ENCODE measurements around the gene MDH1B. TPM values are rescaled to one million over a fixed set of nuclear protein-coding genes. Genes with fewer than 3 reads are reported as not detected.

MDH1B gene
- total and polyA plus RNA-seq, 2 donors (not counting 1 experiment from before 2014, with no cell fraction given): 0.34 TPM; not detected in 1

- Histone ChIP-seq H3K36me3 (replicated peaks in 1 of 2; ENCODE audit: control extremely low read depth in 1 of 2, control insufficient read depth in 1 of 2, extremely low read depth in 1 of 2, insufficient read depth in 2 of 2, low read length in 1 of 2) (no peaks in the 10 kb centered on the region), H3K4me3 (ENCODE audit: control extremely low read depth in 1 of 5, extremely low read depth in 1 of 5, insufficient read depth in 1 of 5, low read depth in 2 of 5, low read length in 4 of 5) (no peak overlapping the region), H3K27ac (ENCODE audit: low read length in 2 of 2) (no peak overlapping the region), H3K79me2 (ENCODE audit: control insufficient read depth, insufficient read depth, low read length) (no peaks in the 10 kb centered on the region), H2AFZ (ENCODE audit: insufficient read depth, low read depth, low read length, poor library complexity, severe bottlenecking) (no peak overlapping the region), H3K27me3 (replicated peaks in 1 of 4; ENCODE audit: control extremely low read depth in 1 of 4, control insufficient read depth in 3 of 4, insufficient read depth in 4 of 4, low read length in 3 of 4) (peaks cover 0 to 8% (median 2%) of the 10 kb centered on the region in 4 experiments), H3K9ac (ENCODE audit: low read length) (no peak overlapping the region), H3K4me1 (ENCODE audit: control insufficient read depth in 2 of 2, insufficient read depth in 2 of 2, low read length in 2 of 2) (no peaks in the 10 kb centered on the region), H3K4me2 (replicated peaks; ENCODE audit: low read depth, low read length, poor library complexity, severe bottlenecking) (no peak overlapping the region), H4K20me1 (ENCODE audit: control insufficient read depth, insufficient read depth, low read length, poor library complexity, severe bottlenecking) (no peaks in the 10 kb centered on the region), H3K9me3 (ENCODE audit: control extremely low read depth in 1 of 3, control insufficient read depth in 2 of 3, insufficient read depth in 1 of 3, low read length in 2 of 3) (peaks cover 0 to 2% (median 0%) of the 10 kb centered on the region in 3 donors)
- Mint-ChIP-seq H3K27me3 (peaks cover 50% of the 10 kb centered on the region), H3K27ac (no peak overlapping the region), H3K4me3 (no peak overlapping the region), H3K4me1 (no peaks in the 10 kb centered on the region), H3K9me3 (ENCODE audit: insufficient read depth) (peaks cover 2% of the 10 kb centered on the region)
- intact Hi-C loops (cut with micrococcal nuclease): no loop called here
- 84% methylated on average over 4 of the region's 7 CpGs for WGBS (ENCODE audit: insufficient coverage)
- TF ChIP-seq EZH2 (IDR thresholded peaks at IDR 0.05; ENCODE audit: borderline replicate concordance, insufficient read depth, low read depth, low read length, poor library complexity, severe bottlenecking): no peak
- no peak for TF ChIP-seq CTCF (IDR thresholded peaks at IDR 0.05)
- ChIA-PET POLR2A (no interaction called here), CTCF (no interaction called here)
- DNase-seq: no peak
- ATAC-seq (ENCODE audit: low read depth): no peak
These were observed 36.6 kb downstream of the MDH1B start for GRCh38 chr2:206728277-206729199.

GRCh38 chr2:206727287-206727686 lies 37.8 kb downstream of the MDH1B start:
- H3K4me3 Mint-ChIP-seq: no peak overlapping the region
- Histone ChIP-seq H3K9me3 (ENCODE audit: control extremely low read depth in 1 of 3, control insufficient read depth in 2 of 3, insufficient read depth in 1 of 3, low read length in 2 of 3) (peaks cover 0 to 2% (median 0%) of the 10 kb centered on the region in 3 donors), H2AFZ (ENCODE audit: insufficient read depth, low read depth, low read length, poor library complexity, severe bottlenecking) (no peak overlapping the region), H3K79me2 (ENCODE audit: control insufficient read depth, insufficient read depth, low read length) (no peaks in the 10 kb centered on the region), H3K36me3 (replicated peaks in 1 of 2; ENCODE audit: control extremely low read depth in 1 of 2, control insufficient read depth in 1 of 2, extremely low read depth in 1 of 2, insufficient read depth in 2 of 2, low read length in 1 of 2) (no peaks in the 10 kb centered on the region), H3K4me2 (replicated peaks; ENCODE audit: low read depth, low read length, poor library complexity, severe bottlenecking) (no peak overlapping the region), H4K20me1 (ENCODE audit: control insufficient read depth, insufficient read depth, low read length, poor library complexity, severe bottlenecking) (no peaks in the 10 kb centered on the region), H3K9ac (ENCODE audit: low read length) (no peak overlapping the region), H3K4me1 (ENCODE audit: control insufficient read depth in 2 of 2, insufficient read depth in 2 of 2, low read length in 2 of 2) (no peaks in the 10 kb centered on the region), H3K27ac (ENCODE audit: low read length in 2 of 2) (no peak overlapping the region), H3K4me3 (ENCODE audit: control extremely low read depth in 1 of 5, extremely low read depth in 1 of 5, insufficient read depth in 1 of 5, low read depth in 2 of 5, low read length in 4 of 5) (no peak overlapping the region), H3K27me3 (replicated peaks in 1 of 4; ENCODE audit: control extremely low read depth in 1 of 4, control insufficient read depth in 3 of 4, insufficient read depth in 4 of 4, low read length in 3 of 4) (peaks cover 0 to 8% (median 2%) of the 10 kb centered on the region in 4 experiments)
- 89% methylated on average over 1 of the region's 2 CpGs for WGBS (ENCODE audit: insufficient coverage)
- intact Hi-C loops (cut with micrococcal nuclease): no loop called here
- ATAC-seq (ENCODE audit: low read depth) (no peak), DNase-seq (no peak)
- CTCF ChIA-PET: no interaction called here
- H3K27ac Mint-ChIP-seq: no peak overlapping the region
- H3K27me3 Mint-ChIP-seq: peaks cover 44% of the 10 kb centered on the region
- H3K4me1 Mint-ChIP-seq: no peaks in the 10 kb centered on the region
- TF ChIP-seq CTCF (IDR thresholded peaks at IDR 0.05) (no peak), EZH2 (IDR thresholded peaks at IDR 0.05; ENCODE audit: borderline replicate concordance, insufficient read depth, low read depth, low read length, poor library complexity, severe bottlenecking) (no peak)
- POLR2A ChIA-PET: no interaction called here
- peaks cover 2% of the 10 kb centered on the region for H3K9me3 Mint-ChIP-seq (ENCODE audit: insufficient read depth)
